Activated naive CD8-positive, alpha-beta T cell treated with anti-CD3 and anti-CD28 coated beads, Interleukin-2, amount 10 ng/mL, durations not matched to agents 7 days and 5 days (primary cell): ENCODE results near the gene UBE3A. TPM values are rescaled to one million over a fixed set of nuclear protein-coding genes. Genes with fewer than 3 reads are reported as not detected.

Experiments used
- ATAC-seq: fragments of 150-1000 bp; cut with Tn5 transposase; one replicate; pipeline ENCODE4 v1.10.0; 2021; ENCODE audit warnings: low read depth, moderate library complexity
- POLR2A ChIA-PET: fragments of 350-600 bp; sonication (Branson Sonifier 250); formaldehyde crosslinking; loops from one replicate; lab custom pipeline; 2021; ENCODE audit warnings: antibody characterized with exemption; lab: Charles Lee
- DNase-seq: peaks from one replicate; pipeline ENCODE4 v3.0.0; 2021
- H3K27ac Mint-ChIP-seq: one replicate; pipeline ENCODE4 v1.8.0; 2022; ENCODE audit warnings: mild to moderate bottlenecking, mixed read lengths
- H3K27me3 Mint-ChIP-seq: one replicate; pipeline ENCODE4 v1.8.0; 2022; ENCODE audit warnings: mild to moderate bottlenecking, moderate library complexity, mixed read lengths
- H3K36me3 Mint-ChIP-seq: one replicate; pipeline ENCODE4 v1.8.0; 2021; ENCODE audit warnings: mild to moderate bottlenecking, mixed read lengths
- H3K4me1 Mint-ChIP-seq: one replicate; pipeline ENCODE4 v1.8.0; 2021; ENCODE audit warnings: mixed read lengths
- H3K4me3 Mint-ChIP-seq: one replicate; pipeline ENCODE4 v1.8.0; 2022; ENCODE audit warnings: mild to moderate bottlenecking, moderate library complexity, mixed read lengths
- H3K9me3 Mint-ChIP-seq: one replicate; pipeline ENCODE4 v1.8.0; 2021; ENCODE audit warnings: mixed read lengths
- total RNA-seq, 2 experiments: library from RNA; stranded (reverse); gene quantifications; one replicate each; pipeline ENCODE4 v1.2.3, GENCODE V29; 2021

UBE3A gene
- total RNA-seq, 2 experiments from 2014 or later, result 105 to 115 TPM

GRCh38 chr15:25329696-25330095 is 109.1 kb downstream of the UBE3A start:
- Mint-ChIP-seq H3K4me1 (no peaks in the 10 kb centered on the region), H3K9me3 (peaks cover 3% of the 10 kb centered on the region), H3K36me3 (peaks cover 51% of the 10 kb centered on the region), H3K27ac (no peak overlapping the region), H3K4me3 (no peak overlapping the region), H3K27me3 (no peaks in the 10 kb centered on the region)
- DNase-seq (no peak), ATAC-seq (no peak)
- POLR2A ChIA-PET, result no interaction called here

- POLR2A ChIA-PET, result no interaction called here
- no peak for ATAC-seq
- peaks cover 47% of the 10 kb centered on the region for H3K36me3 Mint-ChIP-seq
- DNase-seq, result no peak
- no peaks in the 10 kb centered on the region for H3K4me1 Mint-ChIP-seq
- no peaks in the 10 kb centered on the region for H3K27me3 Mint-ChIP-seq
- H3K27ac Mint-ChIP-seq, result peak overlapping the region; percentile 36
- H3K9me3 Mint-ChIP-seq, result no peaks in the 10 kb centered on the region
- no peak overlapping the region for H3K4me3 Mint-ChIP-seq
Measured at GRCh38 chr15:25327686-25328085, 111.1 kb downstream of the UBE3A start.

DNA sequence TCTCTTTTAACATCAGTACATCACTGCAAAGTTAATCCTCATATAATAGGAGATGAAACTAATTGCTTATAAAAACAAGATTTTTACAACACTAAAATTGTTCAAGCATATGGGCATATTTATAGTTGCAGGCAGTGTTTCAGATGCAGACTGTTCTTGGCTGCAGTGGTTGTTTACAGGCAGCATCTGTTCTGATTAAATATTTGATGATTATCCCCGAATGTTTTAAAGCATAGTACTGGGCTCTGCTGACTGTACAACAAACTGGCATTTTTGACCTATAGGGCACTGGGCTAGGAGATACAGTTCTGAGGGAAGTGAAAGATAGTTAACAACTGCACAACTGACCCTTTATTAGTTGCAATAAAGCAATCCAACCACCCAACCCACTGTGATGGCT is 113.6 kb downstream of the UBE3A start:
- ATAC-seq (no peak), DNase-seq (no peak)
- no peak overlapping the region for H3K27ac Mint-ChIP-seq
- no peak overlapping the region for H3K4me3 Mint-ChIP-seq
- POLR2A ChIA-PET, result no interaction called here
- no peaks in the 10 kb centered on the region for H3K27me3 Mint-ChIP-seq
- H3K9me3 Mint-ChIP-seq, result peaks cover 3% of the 10 kb centered on the region
- no peaks in the 10 kb centered on the region for H3K4me1 Mint-ChIP-seq
- H3K36me3 Mint-ChIP-seq, result peaks cover 33% of the 10 kb centered on the region

DNA sequence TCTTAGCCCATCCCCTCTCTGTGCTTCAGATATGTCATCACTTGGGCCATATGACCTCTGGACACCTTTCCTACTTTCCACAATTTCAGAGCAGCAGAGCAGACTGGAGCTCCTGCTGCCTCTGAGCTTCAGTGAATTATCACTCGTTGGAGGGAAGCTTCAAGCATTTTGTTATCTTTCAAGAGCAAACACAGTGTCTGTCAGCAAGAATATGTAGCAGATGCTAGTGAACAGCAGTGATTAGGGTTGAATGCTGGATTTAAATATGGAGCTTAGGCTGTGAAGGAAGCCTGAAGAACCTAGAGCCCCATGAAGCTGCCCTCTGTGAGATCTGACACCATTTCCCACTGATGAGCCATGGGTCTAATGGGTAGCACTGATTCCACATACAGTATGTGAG is 115.4 kb downstream of the UBE3A start:
- Mint-ChIP-seq H3K27me3 (no peaks in the 10 kb centered on the region), H3K36me3 (peaks cover 32% of the 10 kb centered on the region), H3K9me3 (peaks cover 9% of the 10 kb centered on the region), H3K4me3 (no peak overlapping the region), H3K4me1 (no peaks in the 10 kb centered on the region), H3K27ac (no peak overlapping the region)
- POLR2A ChIA-PET, result no interaction called here
- no peak for ATAC-seq
- DNase-seq, result no peak

- DNase-seq (no peak), ATAC-seq (no peak)
- Mint-ChIP-seq H3K9me3 (peaks cover 7% of the 10 kb centered on the region), H3K4me1 (no peaks in the 10 kb centered on the region), H3K4me3 (no peak overlapping the region), H3K36me3 (no peaks in the 10 kb centered on the region), H3K27me3 (no peaks in the 10 kb centered on the region), H3K27ac (no peak overlapping the region)
- POLR2A ChIA-PET, result no interaction called here
Measured at GRCh38 chr15:25287823-25288222, 151.0 kb downstream of the UBE3A start.
